Gastrocnemius medialis (tissue), 4 donors: Measurements from ENCODE around the gene TMEM123. TPM values are rescaled to one million over a fixed set of nuclear protein-coding genes. Genes with fewer than 3 reads are reported as not detected.

Experiments used
- ATAC-seq, 2 donors: fragments of 150-250 bp; one replicate each; pipeline ENCODE4 v1.9.1; 2016
- DNase-seq, 2 donors: peaks; one replicate each; pipeline ENCODE4 v3.0.0-alpha.2; 2019
- H3K27ac ChIP-seq, 4 donors: fragments of 200-600 bp; sonication (generic); 1 replicate in 1 of 4; 2 replicates in 3 of 4; pipeline ENCODE4 v1.5.1; 2016 to 2018; ENCODE audit warnings: mild to moderate bottlenecking in 2 of 4, moderate library complexity in 1 of 4
- H3K27me3 ChIP-seq, 3 donors: fragments of 200-600 bp; sonication (generic) in 2 of 3; 1 replicate in 1 of 3; 2 replicates in 2 of 3; pipeline versions ENCODE4 v1.5.1 to v1.6.0; 2016 to 2019; ENCODE audit warnings: mild to moderate bottlenecking in 1 of 3, moderate library complexity in 1 of 3
- H3K36me3 ChIP-seq, 2 donors: fragments of 200-600 bp; sonication (generic) in 1 of 2; one replicate each; pipeline ENCODE4 v1.5.1; 2017 to 2018
- H3K4me1 ChIP-seq, 2 donors: fragments of 200-600 bp; sonication (generic) in 1 of 2; one replicate each; pipeline ENCODE4 v1.5.1; 2016 to 2017; ENCODE audit warnings: mild to moderate bottlenecking in 2 of 2
- H3K4me3 ChIP-seq, 4 donors: fragments of 200-600 bp; sonication (generic) in 3 of 4; 1 replicate in 1 of 4; 2 replicates in 3 of 4; pipeline ENCODE4 v1.5.1; 2016 to 2019; ENCODE audit warnings: mild to moderate bottlenecking in 2 of 4
- H3K9me3 ChIP-seq, 3 donors: fragments of 200-600 bp; sonication (generic) in 2 of 3; 1 replicate in 1 of 3; 2 replicates in 2 of 3; pipeline ENCODE4 v1.5.1; 2016 to 2019
- CTCF ChIP-seq, 5 experiments: fragments of 450-650 bp in 3 of 5; fragments of 200-600 bp in 2 of 5; sonication (generic) in 2 of 5; IDR thresholded peaks in 4 of 5; conservative IDR thresholded peaks in 1 of 5; 1 replicate in 4 of 5; 2 replicates in 1 of 5; pipeline ENCODE4 v1.5.1; 2016 to 2019; ENCODE audit warnings: antibody characterized with exemption in 5 of 5, mild to moderate bottlenecking in 3 of 5, moderate library complexity in 3 of 5
- POLR2A ChIP-seq, 2 donors: fragments of 450-650 bp; IDR thresholded peaks; one replicate each; pipeline ENCODE4 v1.6.1; 2017; ENCODE audit warnings: antibody characterized with exemption in 2 of 2, mild to moderate bottlenecking in 2 of 2, moderate library complexity in 2 of 2
- in situ Hi-C, 4 donors: fragments of 200-750 bp; cut with MboI; loops; one replicate each; pipeline versions ENCODE4 v1.15.0 to v1.8.0; 2017; ENCODE audit warnings: low sequenced_read_pairs in 4 of 4
- intact Hi-C: fragments of 100-400 bp; cut with DNase I; formaldehyde crosslinking; loops from one replicate; pipeline ENCODE4 v1.15.1; 2023; ENCODE audit warnings: low total_unique reads
- total RNA-seq, 4 donors: library from RNA; depleted of rRNA; stranded (reverse); fragments of >200 nt; gene quantifications; one replicate each; pipeline versions ENCODE4 v1.1.0 to v1.2.3, GENCODE V29; 2016

TMEM123 gene
- total RNA-seq, 4 donors from 2014 or later = 12.5 to 38.0 (median 22.6) TPM

DNA sequence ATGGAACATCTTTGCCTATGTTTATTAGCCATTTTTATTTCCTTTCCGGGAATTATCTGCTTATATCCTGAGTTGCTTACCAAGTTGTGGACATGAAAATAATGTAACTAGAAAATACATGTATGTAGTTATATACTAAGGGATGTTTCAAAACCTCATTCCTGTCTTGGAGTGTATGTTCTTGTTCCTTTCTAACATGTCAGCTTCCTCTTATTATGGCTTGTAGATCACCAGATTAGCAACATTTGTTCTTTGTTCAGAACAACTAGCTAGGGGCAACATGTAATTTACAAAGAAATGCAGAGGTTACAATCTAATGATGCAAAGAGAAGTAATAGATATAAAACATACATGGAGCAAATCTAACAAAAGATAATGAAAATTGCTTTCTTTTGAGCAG lies 13.1 kb upstream of the TMEM123 start:
- H3K4me1 ChIP-seq = no peaks in the 10 kb centered on the region
- ATAC-seq (no peak), DNase-seq (no peak)
- H3K9me3 ChIP-seq = no peaks in the 10 kb centered on the region
- in situ Hi-C loops = no loop called here
- H3K27ac ChIP-seq = no peak overlapping the region
- no peaks in the 10 kb centered on the region for H3K27me3 ChIP-seq
- intact Hi-C loops = no loop called here
- no peak overlapping the region for H3K4me3 ChIP-seq
- H3K36me3 ChIP-seq = no peaks in the 10 kb centered on the region
- TF ChIP-seq POLR2A (IDR thresholded peaks at IDR 0.05) (no peak), CTCF (IDR thresholded peaks at IDR 0.05 in 4 of 5, conservative IDR thresholded peaks at IDR 0.05 in 1 of 5) (no peak)

DNA sequence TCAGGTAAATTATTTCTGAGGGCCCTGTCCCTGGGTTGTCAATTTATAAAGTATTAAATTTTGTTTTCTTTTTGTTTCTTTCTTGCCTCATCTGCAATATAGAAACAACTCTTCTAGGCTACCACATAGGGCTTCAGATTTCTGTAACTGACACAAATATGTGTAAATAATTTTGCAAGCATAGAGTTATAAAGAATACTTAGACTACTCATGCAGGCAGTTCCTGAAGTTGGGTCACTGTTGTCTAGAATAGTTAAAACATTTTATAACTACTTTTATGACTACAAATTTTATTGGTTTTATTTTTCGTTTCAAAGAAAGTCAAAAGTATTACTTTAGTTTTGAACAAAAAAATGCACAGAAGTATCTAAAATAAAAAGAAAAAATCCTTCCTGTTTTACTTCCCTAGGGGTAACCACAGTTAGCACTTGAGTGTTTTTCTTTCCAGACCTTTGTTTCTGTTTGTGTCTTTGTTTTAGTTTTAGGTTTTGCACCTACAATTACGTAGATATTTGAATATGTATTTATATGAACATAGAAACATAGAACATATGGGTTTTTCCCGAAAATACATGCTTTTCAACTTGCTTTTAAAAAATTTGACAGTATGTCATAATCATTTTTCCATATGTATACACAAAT lies 12.4 kb upstream of the TMEM123 start:
- no peaks in the 10 kb centered on the region for H3K36me3 ChIP-seq
- no peaks in the 10 kb centered on the region for H3K4me1 ChIP-seq
- in situ Hi-C loops = no loop called here
- DNase-seq (no peak), ATAC-seq (no peak)
- no peak for TF ChIP-seq POLR2A (IDR thresholded peaks at IDR 0.05)
- no peak for TF ChIP-seq CTCF (IDR thresholded peaks at IDR 0.05 in 4 of 5, conservative IDR thresholded peaks at IDR 0.05 in 1 of 5)
- H3K27me3 ChIP-seq = no peaks in the 10 kb centered on the region
- intact Hi-C loops = no loop called here
- no peak overlapping the region for H3K4me3 ChIP-seq
- H3K27ac ChIP-seq = no peak overlapping the region
- no peaks in the 10 kb centered on the region for H3K9me3 ChIP-seq

DNA sequence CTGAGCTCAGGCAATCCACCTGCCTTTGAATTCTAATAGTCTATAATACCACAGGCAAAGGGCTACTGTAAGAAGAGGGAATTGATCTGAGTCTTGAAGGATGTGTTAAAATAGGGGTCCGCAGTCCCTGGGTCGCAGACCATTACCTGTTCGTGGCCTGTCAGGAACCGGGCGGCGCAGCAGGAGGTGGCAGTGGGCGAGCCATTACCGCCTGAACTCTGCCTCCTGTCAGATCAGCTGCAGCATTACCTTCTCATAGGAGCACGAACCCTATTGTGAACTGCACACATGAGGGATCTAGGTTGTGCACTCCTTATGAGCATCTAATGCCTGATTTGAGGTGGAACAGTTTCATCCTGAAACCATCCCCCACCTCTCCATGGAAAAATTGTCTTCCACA lies 11.5 kb upstream of the TMEM123 start:
- in situ Hi-C loops (no loop called here), intact Hi-C loops (no loop called here)
- DNase-seq = no peak
- H3K27me3 ChIP-seq = no peaks in the 10 kb centered on the region
- H3K4me1 ChIP-seq = no peaks in the 10 kb centered on the region
- no peak overlapping the region for H3K4me3 ChIP-seq
- no peak for ATAC-seq
- no peaks in the 10 kb centered on the region for H3K36me3 ChIP-seq
- no peak for TF ChIP-seq POLR2A (IDR thresholded peaks at IDR 0.05)
- TF ChIP-seq CTCF (IDR thresholded peaks at IDR 0.05 in 4 of 5, conservative IDR thresholded peaks at IDR 0.05 in 1 of 5) = no peak
- H3K27ac ChIP-seq = no peak overlapping the region
- H3K9me3 ChIP-seq = no peaks in the 10 kb centered on the region

GRCh38 chr11:102462610-102463009 lies 10.0 kb upstream of the TMEM123 start:
- ATAC-seq = no peak
- H3K27me3 ChIP-seq = no peaks in the 10 kb centered on the region
- no peaks in the 10 kb centered on the region for H3K4me1 ChIP-seq
- H3K4me3 ChIP-seq = no peak overlapping the region
- no peak overlapping the region for H3K27ac ChIP-seq
- H3K9me3 ChIP-seq = no peaks in the 10 kb centered on the region
- in situ Hi-C loops (no loop called here), intact Hi-C loops (no loop called here)
- H3K36me3 ChIP-seq = no peaks in the 10 kb centered on the region
- DNase-seq = no peak
- TF ChIP-seq CTCF (IDR thresholded peaks at IDR 0.05 in 4 of 5, conservative IDR thresholded peaks at IDR 0.05 in 1 of 5) (no peak), POLR2A (IDR thresholded peaks at IDR 0.05) (no peak)

DNA sequence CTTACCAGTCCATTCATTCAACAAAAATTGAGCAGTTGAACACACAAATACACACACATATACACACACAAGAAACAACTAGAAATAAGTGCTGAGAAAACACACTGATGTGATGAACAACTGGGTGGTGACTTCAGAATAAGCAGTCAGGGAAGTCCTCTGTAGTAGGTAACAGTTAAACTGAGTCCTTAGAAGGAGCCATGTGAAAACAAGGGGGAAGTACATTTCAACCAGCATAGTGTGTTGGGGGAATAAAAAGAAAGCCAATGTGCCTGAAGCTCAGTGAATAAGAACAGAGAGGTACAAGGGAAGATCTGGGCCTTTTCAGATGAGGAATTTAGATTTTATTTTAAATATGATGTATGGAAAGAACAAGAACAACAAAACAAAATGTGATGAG lies 6.8 kb upstream of the TMEM123 start:
- Histone ChIP-seq H3K4me1 (no peaks in the 10 kb centered on the region), H3K36me3 (no peaks in the 10 kb centered on the region), H3K9me3 (no peaks in the 10 kb centered on the region), H3K27ac (no peak overlapping the region), H3K4me3 (no peak overlapping the region), H3K27me3 (no peaks in the 10 kb centered on the region)
- no peak for TF ChIP-seq CTCF (IDR thresholded peaks at IDR 0.05 in 4 of 5, conservative IDR thresholded peaks at IDR 0.05 in 1 of 5)
- no peak for TF ChIP-seq POLR2A (IDR thresholded peaks at IDR 0.05)
- in situ Hi-C loops = no loop called here
- ATAC-seq = no peak
- intact Hi-C loops = no loop called here
- DNase-seq = no peak
